MM.1S (cell line): ENCODE measurements around the gene SMG6.
"Not testable (repeated sequence)": the region's sequence is repeated elsewhere in the genome, so short reads cannot be mapped to it uniquely, and the experiment has no call there.

ENCODE experiments used
- DNase-seq: peaks from one replicate; pipeline ENCODE4 v3.0.0-alpha.2; 2015
- H2AFZ ChIP-seq: fragments of 300-600 bp; sonication (generic); 2 replicates; pipeline ENCODE4 v1.6.0; 2016; ENCODE audit warnings: antibody characterized with exemption, low read length
- H3F3A ChIP-seq: fragments of 300-600 bp; sonication (generic); 2 replicates; pipeline ENCODE4 v1.6.1; 2016; ENCODE audit warnings: mild to moderate bottlenecking, antibody characterized with exemption, low read length, moderate library complexity, mixed read lengths; ENCODE audit not compliant: insufficient read depth
- H3K27ac ChIP-seq: fragments of 300-600 bp; sonication (generic); 2 replicates; pipeline ENCODE4 v1.5.1; 2016; ENCODE audit warnings: mild to moderate bottlenecking, low read length
- H3K27me3 ChIP-seq: fragments of 300-600 bp; sonication (generic); replicated peaks from 2 replicates; pipeline ENCODE4 v1.6.0; 2016; ENCODE audit warnings: low read length; ENCODE audit not compliant: insufficient read depth
- H3K36me3 ChIP-seq: fragments of 300-600 bp; sonication (generic); replicated peaks from 2 replicates; pipeline ENCODE4 v1.6.1; 2016; ENCODE audit warnings: mild to moderate bottlenecking, low read length, mixed read lengths; ENCODE audit not compliant: insufficient read depth
- H3K4me1 ChIP-seq: fragments of 300-600 bp; sonication (generic); 2 replicates; pipeline ENCODE4 v1.6.1; 2016; ENCODE audit warnings: low read length, mixed read lengths
- H3K4me2 ChIP-seq: fragments of 300-600 bp; sonication (generic); 2 replicates; pipeline ENCODE4 v1.6.0; 2016; ENCODE audit warnings: low read depth, low read length
- H3K4me3 ChIP-seq: fragments of 300-600 bp; sonication (generic); 2 replicates; pipeline ENCODE4 v1.5.1; 2016; ENCODE audit warnings: low read length, mixed read lengths
- H3K79me2 ChIP-seq: fragments of 300-600 bp; sonication (generic); 2 replicates; pipeline ENCODE4 v1.6.1; 2016; ENCODE audit warnings: mixed run types, low read length, mixed read lengths
- H3K9ac ChIP-seq: fragments of 300-600 bp; sonication (generic); 2 replicates; pipeline ENCODE4 v1.6.1; 2016; ENCODE audit warnings: low read length, mixed read lengths
- H3K9me2 ChIP-seq: fragments of 300-600 bp; sonication (generic); replicated peaks from 2 replicates; pipeline ENCODE4 v1.6.1; 2016; ENCODE audit warnings: mild to moderate bottlenecking, low read length, mixed read lengths; ENCODE audit not compliant: insufficient read depth
- H3K9me3 ChIP-seq: fragments of 300-600 bp; sonication (generic); replicated peaks from 2 replicates; pipeline ENCODE4 v1.6.1; 2016; ENCODE audit warnings: mild to moderate bottlenecking, low read length, mixed read lengths; ENCODE audit not compliant: insufficient read depth
- H4K20me1 ChIP-seq: fragments of 300-600 bp; sonication (generic); 2 replicates; pipeline ENCODE4 v1.6.1; 2016; ENCODE audit warnings: mild to moderate bottlenecking, low read length, moderate library complexity, mixed read lengths; ENCODE audit not compliant: insufficient read depth
- CTCF ChIP-seq: fragments of 300-600 bp; sonication (generic); IDR thresholded peaks from 2 replicates; pipeline ENCODE4 v1.5.1; 2016; ENCODE audit warnings: antibody characterized with exemption, low read length, mixed read lengths
- EZH2 ChIP-seq: fragments of 300-600 bp; sonication (generic); optimal IDR thresholded peaks from 2 replicates; pipeline ENCODE3; 2017; ENCODE audit warnings: low read depth, mild to moderate bottlenecking, antibody characterized with exemption, low read length, mixed read lengths
- EZH2phosphoT487 ChIP-seq: fragments of 300-600 bp; sonication (generic); IDR thresholded peaks from 2 replicates; pipeline ENCODE4 v1.6.1; 2018; ENCODE audit warnings: antibody characterized with exemption, low read length

Gene SMG6

DNA sequence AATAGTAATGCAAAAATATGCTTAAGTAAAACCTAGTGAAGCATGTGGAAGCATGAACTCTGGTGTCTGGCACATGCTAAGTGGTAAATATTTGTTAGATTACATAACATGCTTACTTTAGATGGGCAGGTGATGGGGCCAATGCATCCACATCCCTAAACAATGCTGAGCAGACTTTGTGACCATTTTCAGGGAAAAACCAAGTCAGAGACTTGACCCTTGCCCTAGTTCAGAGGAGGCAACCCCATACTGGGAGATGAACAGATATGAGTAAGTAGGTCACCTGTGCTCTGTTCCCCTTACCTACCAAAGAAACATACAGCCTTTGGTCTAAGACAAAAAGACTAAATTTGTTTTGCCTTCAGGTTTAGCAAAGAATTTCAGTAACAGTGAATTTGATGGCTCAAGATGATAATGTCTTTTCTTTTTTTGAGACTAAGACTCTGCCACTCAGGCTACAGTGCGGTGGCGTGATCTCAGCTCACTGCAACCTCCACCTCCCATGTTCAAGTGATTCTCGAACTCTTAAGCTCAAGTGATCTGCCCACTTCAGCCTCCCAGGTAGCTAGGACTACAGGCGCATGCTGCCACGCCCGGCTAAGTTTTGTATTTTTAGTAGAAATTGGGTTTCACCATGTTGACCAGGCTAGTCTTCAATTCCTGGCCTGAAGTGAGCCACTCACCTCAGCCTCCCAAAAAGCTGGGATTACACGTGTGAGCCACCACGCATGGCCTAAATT is 157.3 kb downstream of the SMG6 start:
- no peak for TF ChIP-seq EZH2
- no peak for TF ChIP-seq EZH2phosphoT487
- TF ChIP-seq CTCF, result no peak
- Histone ChIP-seq H3F3A (no peaks in the 10 kb centered on the region; the same call in 1 of the 2 replicates), H3K27me3 (no peaks in the 10 kb centered on the region), H4K20me1 (no peaks in the 10 kb centered on the region), H3K9me3 (no peaks in the 10 kb centered on the region), H3K4me3 (no peak overlapping the region), H2AFZ (no peak overlapping the region), H3K79me2 (no peaks in the 10 kb centered on the region), H3K9ac (no peak overlapping the region), H3K9me2 (no peaks in the 10 kb centered on the region), H3K4me2 (no peak overlapping the region), H3K4me1 (no peaks in the 10 kb centered on the region), H3K36me3 (no peaks in the 10 kb centered on the region), H3K27ac (no peak overlapping the region)
- DNase-seq, result no peak

GRCh38 chr17:2144701-2145100 is 158.9 kb downstream of the SMG6 start:
- H3K4me1 ChIP-seq, result no peaks in the 10 kb centered on the region
- H3K27ac ChIP-seq, result no peak overlapping the region
- H3K4me3 ChIP-seq, result no peak overlapping the region
- H3K9me3 ChIP-seq, result no peaks in the 10 kb centered on the region
- DNase-seq, result no peak
- no peaks in the 10 kb centered on the region for H3K9me2 ChIP-seq
- no peaks in the 10 kb centered on the region for H4K20me1 ChIP-seq
- H3K27me3 ChIP-seq, result no peaks in the 10 kb centered on the region
- H3K4me2 ChIP-seq, result no peak overlapping the region
- H3K36me3 ChIP-seq, result no peaks in the 10 kb centered on the region
- no peaks in the 10 kb centered on the region; the same call in 1 of the 2 replicates for H3F3A ChIP-seq
- H2AFZ ChIP-seq, result no peak overlapping the region
- no peak overlapping the region for H3K9ac ChIP-seq
- TF ChIP-seq EZH2 (no peak), EZH2phosphoT487 (no peak), CTCF (no peak)
- 0 out of 2 replicates have a peak, but pooled peaks cover 6% of the 10 kb centered on the region for H3K79me2 ChIP-seq

DNA sequence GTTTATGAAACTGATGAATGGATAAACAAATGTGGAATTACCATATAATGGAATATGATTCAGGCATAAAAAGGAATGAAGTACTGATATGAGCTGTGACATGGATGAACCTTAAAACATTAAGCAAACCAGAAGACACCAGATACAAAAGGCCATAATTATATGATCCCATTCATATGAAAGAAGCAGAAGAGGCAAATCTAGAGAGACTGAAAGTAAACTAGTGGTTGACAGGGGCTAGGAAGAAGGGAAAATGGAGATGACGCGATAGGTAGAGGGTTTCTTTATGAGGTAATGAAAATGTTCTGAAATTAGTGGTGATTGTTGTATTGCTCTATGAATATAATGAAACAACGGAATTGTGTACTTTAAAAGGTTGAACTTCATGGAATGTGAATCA is 160.3 kb downstream of the SMG6 start:
- peaks cover 12% of the 10 kb centered on the region for H3K4me1 ChIP-seq
- no peak for DNase-seq
- no peak overlapping the region for H3K4me2 ChIP-seq
- no peaks in the 10 kb centered on the region for H4K20me1 ChIP-seq
- no peaks in the 10 kb centered on the region for H3K9me3 ChIP-seq
- H2AFZ ChIP-seq, result no peak overlapping the region
- no peak overlapping the region for H3K4me3 ChIP-seq
- H3K27me3 ChIP-seq, result no peaks in the 10 kb centered on the region
- no peak overlapping the region for H3K9ac ChIP-seq
- no peaks in the 10 kb centered on the region for H3K9me2 ChIP-seq
- H3K79me2 ChIP-seq, result 0 out of 2 replicates have a peak, but pooled peaks cover 6% of the 10 kb centered on the region
- TF ChIP-seq EZH2, result no peak
- TF ChIP-seq CTCF, result no peak
- TF ChIP-seq EZH2phosphoT487, result no peak
- no peaks in the 10 kb centered on the region for H3K36me3 ChIP-seq
- no peak overlapping the region for H3K27ac ChIP-seq
- H3F3A ChIP-seq, result peaks cover 12% of the 10 kb centered on the region

GRCh38 chr17:2142682-2143081 is 160.9 kb downstream of the SMG6 start:
- Histone ChIP-seq H3F3A (peaks cover 19% of the 10 kb centered on the region), H3K4me1 (peaks cover 18% of the 10 kb centered on the region)
- not testable (repeated sequence) for H3K4me3 ChIP-seq, H3K9me2 ChIP-seq, H3K36me3 ChIP-seq, H2AFZ ChIP-seq, H3K9ac ChIP-seq, H3K4me2 ChIP-seq, H3K27me3 ChIP-seq, DNase-seq, H3K27ac ChIP-seq, H4K20me1 ChIP-seq, H3K79me2 ChIP-seq, H3K9me3 ChIP-seq
